Measurements from ENCODE around the gene NCOA7.

NCOA7 gene

DNA sequence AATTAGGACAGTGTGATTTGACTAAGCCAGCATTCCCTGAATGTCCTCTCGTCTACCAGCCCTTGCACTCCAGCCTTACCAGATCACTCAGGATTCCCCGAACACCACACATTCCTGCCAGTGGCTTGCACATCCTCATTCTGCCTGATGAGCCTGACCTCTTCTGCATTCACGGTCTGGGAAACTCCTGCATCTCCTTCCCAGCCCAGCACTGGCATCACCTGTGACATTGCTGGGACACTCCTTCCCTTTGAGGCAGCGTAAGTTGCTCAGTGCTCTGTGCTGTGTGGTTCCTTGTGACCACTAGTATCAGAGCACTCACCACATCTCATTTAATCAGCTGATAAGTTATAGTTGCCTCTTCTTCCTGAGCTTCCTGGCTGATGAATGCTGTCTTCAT, 17.3 kb downstream of the NCOA7 start:
- DNase-seq (ENCODE audit: insufficient read length, low spot score), result no peak
- TF ChIP-seq, protein P1, sequence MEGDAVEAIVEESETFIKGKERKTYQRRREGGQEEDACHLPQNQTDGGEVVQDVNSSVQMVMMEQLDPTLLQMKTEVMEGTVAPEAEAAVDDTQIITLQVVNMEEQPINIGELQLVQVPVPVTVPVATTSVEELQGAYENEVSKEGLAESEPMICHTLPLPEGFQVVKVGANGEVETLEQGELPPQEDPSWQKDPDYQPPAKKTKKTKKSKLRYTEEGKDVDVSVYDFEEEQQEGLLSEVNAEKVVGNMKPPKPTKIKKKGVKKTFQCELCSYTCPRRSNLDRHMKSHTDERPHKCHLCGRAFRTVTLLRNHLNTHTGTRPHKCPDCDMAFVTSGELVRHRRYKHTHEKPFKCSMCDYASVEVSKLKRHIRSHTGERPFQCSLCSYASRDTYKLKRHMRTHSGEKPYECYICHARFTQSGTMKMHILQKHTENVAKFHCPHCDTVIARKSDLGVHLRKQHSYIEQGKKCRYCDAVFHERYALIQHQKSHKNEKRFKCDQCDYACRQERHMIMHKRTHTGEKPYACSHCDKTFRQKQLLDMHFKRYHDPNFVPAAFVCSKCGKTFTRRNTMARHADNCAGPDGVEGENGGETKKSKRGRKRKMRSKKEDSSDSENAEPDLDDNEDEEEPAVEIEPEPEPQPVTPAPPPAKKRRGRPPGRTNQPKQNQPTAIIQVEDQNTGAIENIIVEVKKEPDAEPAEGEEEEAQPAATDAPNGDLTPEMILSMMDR (IDR thresholded peaks at IDR 0.05; ENCODE audit: insufficient read depth, missing control alignments), result no peak
- no peak for FAIRE-seq

DNA sequence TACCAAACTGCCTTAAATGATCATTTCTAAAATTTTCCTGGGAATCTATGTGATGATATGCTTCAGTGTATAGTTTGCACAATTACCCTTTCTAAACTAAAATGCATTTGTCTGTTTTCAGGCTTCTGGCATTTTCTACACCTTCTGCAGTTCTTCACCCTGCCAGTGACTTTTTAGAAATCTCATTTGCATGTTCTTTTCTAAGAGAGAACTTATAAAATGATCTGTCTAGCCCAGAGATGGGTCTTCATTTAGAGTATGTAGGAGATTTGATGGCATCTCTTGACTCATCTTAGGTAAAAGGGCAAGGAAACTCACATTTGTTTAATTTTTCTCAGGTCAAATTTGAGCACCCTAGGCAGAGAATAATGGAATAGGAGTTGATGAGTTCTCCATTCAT, 17.8 kb downstream of the NCOA7 start:
- TF ChIP-seq, protein P1 (IDR thresholded peaks at IDR 0.05; ENCODE audit: insufficient read depth, missing control alignments), result no peak
- DNase-seq (ENCODE audit: insufficient read length, low spot score), result no peak
- FAIRE-seq, result no peak

DNA sequence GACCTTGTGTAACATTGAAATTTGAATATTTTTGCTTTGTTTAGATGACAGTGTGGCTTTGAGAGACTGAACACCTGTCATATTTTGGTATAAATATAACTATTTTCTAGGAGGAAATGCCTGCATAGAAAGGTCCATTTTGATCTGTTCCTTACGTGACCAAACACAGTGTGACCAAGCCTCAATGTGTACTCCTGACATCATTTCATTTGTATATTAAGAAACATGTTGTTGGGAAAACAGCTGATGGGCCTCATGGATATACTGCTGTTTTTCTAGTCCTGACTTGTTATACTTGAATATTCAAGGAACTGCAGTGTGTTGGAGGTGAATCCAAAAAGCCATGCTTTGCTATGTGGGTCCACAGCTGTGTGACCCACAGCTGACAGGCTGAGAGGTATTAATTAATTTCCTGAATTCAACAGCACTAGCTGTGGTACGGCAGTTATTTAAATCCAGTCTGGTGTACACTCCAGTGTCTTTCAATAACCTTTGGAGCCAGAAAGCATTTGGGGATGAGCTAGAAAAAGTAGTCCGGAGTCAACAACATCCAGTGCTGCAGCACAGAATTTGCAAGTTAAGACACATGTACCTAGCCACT, 18.9 kb downstream of the NCOA7 start:
- FAIRE-seq (no peak), DNase-seq (ENCODE audit: insufficient read length, low spot score) (no peak)
- TF ChIP-seq, protein P1 (IDR thresholded peaks at IDR 0.05; ENCODE audit: insufficient read depth, missing control alignments), result no peak

DNA sequence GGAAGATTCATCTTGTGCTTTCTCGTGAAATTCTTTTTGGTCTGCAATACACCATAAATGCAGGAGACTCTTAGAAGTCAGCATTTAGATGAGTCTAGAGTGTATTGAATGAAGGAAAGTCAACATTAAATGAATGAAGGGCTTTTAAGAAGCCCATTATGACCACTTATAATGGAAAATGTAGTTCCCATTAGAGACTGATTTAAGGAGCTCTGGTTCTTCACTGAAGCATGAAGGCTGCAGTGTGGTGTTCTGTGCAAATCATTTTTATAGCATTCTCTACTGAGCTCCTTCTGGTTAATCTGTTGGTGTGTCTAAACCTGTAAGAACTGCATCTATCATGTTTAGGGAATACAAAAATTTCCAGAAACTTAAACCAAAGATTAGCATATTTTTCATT, 19.7 kb downstream of the NCOA7 start:
- TF ChIP-seq, protein P1 (IDR thresholded peaks at IDR 0.05; ENCODE audit: insufficient read depth, missing control alignments), result no peak
- FAIRE-seq (no peak), DNase-seq (ENCODE audit: insufficient read length, low spot score) (no peak)

DNA sequence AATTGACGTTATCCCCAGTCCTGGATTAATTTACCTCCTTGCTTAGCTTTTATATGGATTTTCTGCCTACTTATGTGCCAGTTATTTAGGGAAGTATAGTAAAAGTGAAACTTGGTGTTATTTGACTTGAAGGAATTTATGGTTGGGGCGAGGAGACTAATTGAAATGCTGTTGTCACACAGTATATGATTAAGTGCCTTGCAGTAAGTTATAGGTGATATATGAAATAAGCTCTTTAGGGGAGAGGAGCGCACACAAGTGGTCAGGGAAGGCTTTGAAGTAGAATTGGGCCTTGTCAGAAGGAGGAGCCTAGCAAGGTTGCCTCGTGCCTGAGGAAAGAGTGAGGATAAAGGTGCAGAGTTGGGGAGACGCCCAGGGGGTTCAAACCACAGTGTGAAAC, 20.5 kb downstream of the NCOA7 start:
- FAIRE-seq, result no peak
- no peak for DNase-seq (ENCODE audit: insufficient read length, low spot score)
- TF ChIP-seq, protein P1 (IDR thresholded peaks at IDR 0.05; ENCODE audit: insufficient read depth, missing control alignments), result no peak

DNA sequence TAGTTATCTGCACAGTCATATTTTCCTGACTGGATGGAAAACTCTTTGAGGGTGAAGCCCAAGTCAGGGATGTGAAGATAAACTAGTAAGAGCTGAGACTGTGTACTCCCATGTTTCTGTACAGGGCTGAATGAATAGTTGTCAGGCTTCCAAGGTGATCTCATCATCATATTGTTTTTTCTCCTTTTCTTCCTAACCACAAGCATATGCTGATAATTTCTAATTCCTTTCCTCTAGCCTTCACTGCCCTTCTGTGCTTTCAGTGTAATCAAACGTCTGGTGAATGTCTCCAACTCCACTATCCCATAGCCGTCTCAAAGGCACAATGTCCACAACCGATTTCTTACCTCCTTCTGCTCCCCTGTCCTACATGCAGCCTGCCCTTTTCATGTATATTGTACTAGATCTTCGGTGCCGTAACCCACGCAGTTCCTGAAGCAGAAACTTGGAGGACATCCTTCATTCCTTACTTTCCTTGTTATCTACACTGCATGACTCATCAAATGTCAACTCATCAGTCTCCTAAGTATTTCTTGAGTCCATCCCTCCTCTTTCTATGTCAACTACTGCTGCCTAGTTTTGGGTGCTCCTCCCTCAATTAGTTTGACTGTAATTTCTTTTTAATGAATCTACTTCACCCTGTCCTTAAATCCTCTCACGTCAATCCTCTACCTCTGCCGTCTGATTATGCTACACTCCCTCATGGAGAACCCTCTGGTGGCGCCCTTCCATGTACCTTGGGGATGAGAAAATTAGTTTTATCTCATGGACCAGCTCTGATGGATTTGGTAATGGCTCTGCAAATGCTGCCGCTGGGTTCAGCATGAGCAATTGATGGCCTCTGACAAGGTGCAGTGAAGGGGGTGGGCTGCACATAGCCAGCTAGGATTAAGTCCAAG, 21.9 kb downstream of the NCOA7 start:
- no peak for FAIRE-seq
- TF ChIP-seq, protein P1 (IDR thresholded peaks at IDR 0.05; ENCODE audit: insufficient read depth, missing control alignments), result no peak
- DNase-seq (ENCODE audit: insufficient read length, low spot score), result no peak

DNA sequence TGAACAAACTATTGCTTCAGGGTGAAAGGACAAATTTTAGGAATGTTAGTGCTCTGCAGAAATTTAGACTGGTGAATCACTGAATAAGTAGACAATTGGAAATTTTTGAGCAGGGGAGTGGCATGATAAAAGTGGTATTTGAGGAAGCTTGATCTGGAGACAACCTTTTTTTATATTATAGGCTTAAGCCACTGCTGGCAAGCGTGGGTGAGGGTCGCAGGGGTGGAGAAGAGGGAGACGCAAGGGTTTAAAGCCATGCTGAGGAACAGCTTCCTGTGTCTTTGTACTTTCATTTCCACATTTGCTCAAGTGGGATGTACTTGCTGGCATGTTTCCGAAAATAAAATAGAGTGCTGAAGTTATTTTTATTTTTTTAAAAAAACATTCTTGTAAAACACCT, 23.7 kb downstream of the NCOA7 start:
- no peak for DNase-seq (ENCODE audit: insufficient read length, low spot score)
- TF ChIP-seq, protein P1 (IDR thresholded peaks at IDR 0.05; ENCODE audit: insufficient read depth, missing control alignments), result no peak
- no peak for FAIRE-seq
